T-cell (primary cell): ENCODE measurements around the gene MSL3. TPM values are rescaled to one million over a fixed set of nuclear protein-coding genes. Genes with fewer than 3 reads are reported as not detected.
A peak's percentile ranks its signal among the peaks of the same experiment; 100 is the strongest.

Experiments
- ATAC-seq, 4 experiments: fragments of 200-7000 bp in 3 of 4; fragments of 150-1000 bp in 1 of 4; cut with Tn5 transposase; replicated peaks in 1 of 4; 1 replicate in 3 of 4; 2 replicates in 1 of 4; pipeline ENCODE4 v1.10.0; 2021; ENCODE audit warnings: moderate library complexity in 3 of 4, mild to moderate bottlenecking in 2 of 4, moderate number of reproducible peaks in 1 of 4
- CTCF ChIA-PET, 2 donors: fragments of 300-600 bp; sonication (Branson Sonifier 250); formaldehyde crosslinking; loops; one replicate each; lab custom pipeline; 2022; ENCODE audit warnings: antibody characterized with exemption in 2 of 2; lab: Charles Lee
- POLR2A ChIA-PET, 2 donors: fragments of 300-600 bp; sonication (Branson Sonifier 250); formaldehyde crosslinking; loops; one replicate each; lab custom pipeline; 2022; ENCODE audit warnings: antibody characterized with exemption in 2 of 2; lab: Charles Lee
- DNase-seq, 35 experiments: peaks; one replicate each; pipeline versions ENCODE4 v3.0.0 to v3.0.0-alpha.2; 2013 to 2023
- H3K27ac ChIP-seq: one replicate; pipeline ENCODE4 v1.5.1; 2013; ENCODE audit warnings: low read length
- H3K27me3 ChIP-seq, 2 experiments: replicated peaks in 1 of 2; 1 replicate in 1 of 2; 2 replicates in 1 of 2; pipeline versions ENCODE4 v1.6.1 to v1.7.0; 2013; ENCODE audit warnings: low read length in 1 of 2, mixed read lengths in 1 of 2; ENCODE audit not compliant: control insufficient read depth in 2 of 2, insufficient read depth in 2 of 2; ENCODE audit errors: extremely low read depth in 1 of 2
- H3K36me3 ChIP-seq, 2 donors: 1 replicate in 1 of 2; 2 replicates in 1 of 2; pipeline versions ENCODE4 v1.6.1 to v1.7.0; 2013; ENCODE audit warnings: low read length in 1 of 2; ENCODE audit not compliant: control insufficient read depth in 2 of 2, insufficient read depth in 1 of 2; ENCODE audit errors: extremely low read depth in 1 of 2
- H3K4me1 ChIP-seq, 2 experiments: 1 replicate in 1 of 2; 2 replicates in 1 of 2; pipeline versions ENCODE4 v1.6.1 to v1.7.0; 2013; ENCODE audit warnings: low read length in 2 of 2, mixed read lengths in 1 of 2; ENCODE audit not compliant: insufficient read depth in 2 of 2, control insufficient read depth in 1 of 2; ENCODE audit errors: extremely low read depth in 1 of 2
- H3K4me3 ChIP-seq, 2 donors: 1 replicate in 1 of 2; 2 replicates in 1 of 2; pipeline versions ENCODE4 v1.5.1 to v1.7.0; 2013; ENCODE audit warnings: mild to moderate bottlenecking in 2 of 2, low read length in 1 of 2, moderate library complexity in 1 of 2; ENCODE audit not compliant: control insufficient read depth in 1 of 2; ENCODE audit errors: extremely low read depth in 1 of 2
- H3K9me3 ChIP-seq: 2 replicates; pipeline ENCODE4 v1.7.0; 2013
- H3K27ac Mint-ChIP-seq, 2 donors: one replicate each; pipeline ENCODE4 v1.8.0; 2020 to 2021; ENCODE audit warnings: mild to moderate bottlenecking in 2 of 2, mixed read lengths in 2 of 2
- H3K27me3 Mint-ChIP-seq, 2 donors: one replicate each; pipeline ENCODE4 v1.8.0; 2021 to 2022; ENCODE audit warnings: mixed read lengths in 2 of 2
- H3K36me3 Mint-ChIP-seq: one replicate; pipeline ENCODE4 v1.8.0; 2021; ENCODE audit warnings: mixed read lengths
- H3K4me1 Mint-ChIP-seq, 3 donors: one replicate each; pipeline ENCODE4 v1.8.0; 2020 to 2022; ENCODE audit warnings: mixed read lengths in 3 of 3, mild to moderate bottlenecking in 1 of 3
- H3K4me3 Mint-ChIP-seq, 3 donors: one replicate each; pipeline ENCODE4 v1.8.0; 2020 to 2022; ENCODE audit warnings: mild to moderate bottlenecking in 3 of 3, mixed read lengths in 3 of 3, moderate library complexity in 3 of 3
- H3K9me3 Mint-ChIP-seq, 3 donors: one replicate each; pipeline ENCODE4 v1.8.0; 2020 to 2022; ENCODE audit warnings: mixed read lengths in 3 of 3
- WGBS: methylation state at CpG from one replicate; pipeline ENCODE4 v1.1.5; 2013; ENCODE audit warnings: missing lambda C conversion rate; ENCODE audit not compliant: insufficient coverage; 5-methylcytosine and 5-hydroxymethylcytosine counted together
- total RNA-seq, 35 experiments: library from RNA in 6 of 35; stranded (reverse) in 6 of 35; fragments of 120-200 nt in 1 of 35; gene quantifications; one replicate each; pipeline versions ENCODE4 v1.2.1 to v1.2.4 and lab custom pipeline; 2013 to 2026

The MSL3 gene
- total RNA-seq, 5 donors from 2014 or later (not counting 1 experiment from before 2014, with no cell fraction given): 109 to 140 (median 133) TPM

GRCh38 chrX:11765449-11765848, 7.4 kb downstream of the MSL3 start:
- peak in 3 of 4 experiments; percentile 20 to 41 (median 29) for ATAC-seq

GRCh38 chrX:11766487-11766886, 8.4 kb downstream of the MSL3 start:
- CTCF ChIA-PET: interaction anchor here (0.7 to 1.5 kb wide), 6 partner anchors 9 to 235 kb away, joined by 3 to 7 read pairs (median 5); partner anchors contain the start of gene MSL3 (in 1 of the 2)
- POLR2A ChIA-PET: no interaction called here

More at GRCh38 chrX:11765449-11765848, 7.4 kb downstream of the MSL3 start:
- ChIA-PET POLR2A (interaction anchor here in 1 of 2 donors (0.8 kb wide), 1 partner anchor 60 kb away, joined by 4 read pairs; no protein-coding TSS in a partner anchor), CTCF (no interaction called here)
- Histone ChIP-seq H3K27me3 (no peaks in the 10 kb centered on the region), H3K36me3 (peaks cover 0 to 67% of the 10 kb centered on the region in 2 donors), H3K9me3 (no peaks in the 10 kb centered on the region), H3K27ac (peak overlapping the region; percentile 40), H3K4me3 (peak overlapping the region in 1 of 2 donors; percentile 27), H3K4me1 (peaks cover 23 to 56% of the 10 kb centered on the region in 2 experiments)
- no peaks in the 10 kb centered on the region for H3K9me3 Mint-ChIP-seq
- peak overlapping the region; percentile 80 to 95 (median 82) for H3K4me3 Mint-ChIP-seq
- peaks cover 54% of the 10 kb centered on the region for H3K36me3 Mint-ChIP-seq
- H3K27me3 Mint-ChIP-seq: no peaks in the 10 kb centered on the region
- DNase-seq: no peak
- H3K27ac Mint-ChIP-seq: peak overlapping the region; percentile 95 to 97
- H3K4me1 Mint-ChIP-seq: peaks cover 72 to 80% (median 77%) of the 10 kb centered on the region in 3 donors
- WGBS: 32% methylated on average over 6 of the region's 16 CpGs

GRCh38 chrX:11768039-11768438, 10.0 kb downstream of the MSL3 start:
- Mint-ChIP-seq H3K27ac (peak overlapping the region; percentile 79 to 85), H3K27me3 (no peaks in the 10 kb centered on the region), H3K4me3 (no peak overlapping the region), H3K9me3 (no peaks in the 10 kb centered on the region), H3K4me1 (peaks cover 54 to 62% (median 62%) of the 10 kb centered on the region in 3 donors), H3K36me3 (peaks cover 36% of the 10 kb centered on the region)
- Histone ChIP-seq H3K4me1 (peaks cover 16 to 55% of the 10 kb centered on the region in 2 experiments), H3K9me3 (no peaks in the 10 kb centered on the region), H3K27me3 (no peaks in the 10 kb centered on the region), H3K36me3 (peaks cover 0 to 61% of the 10 kb centered on the region in 2 donors), H3K4me3 (no peak overlapping the region), H3K27ac (no peak overlapping the region)
- no peak for ATAC-seq
- CTCF ChIA-PET: interaction anchor here (0.5 to 1.8 kb wide), 5 partner anchors 9 to 233 kb away, joined by 3 to 7 read pairs (median 4); partner anchors contain the start of gene MSL3 (in 2 of the 2)
- no CpG with 5 or more reads among the region's 3 CpGs for WGBS
- POLR2A ChIA-PET: interaction anchor here in 1 of 2 donors (0.7 kb wide), 1 partner anchor 9 kb away, joined by 4 read pairs; no protein-coding TSS in a partner anchor
- no peak for DNase-seq

More at GRCh38 chrX:11766487-11766886, 8.4 kb downstream of the MSL3 start:
- peaks cover 23 to 58% of the 10 kb centered on the region in 2 experiments for H3K4me1 ChIP-seq
- ATAC-seq (peak; percentile 44 to 57 (median 48)), DNase-seq (peak in 14 of 35 experiments; percentile 16 to 37 (median 29))
- Mint-ChIP-seq H3K4me3 (peak overlapping the region; percentile 80 to 95 (median 82)), H3K27me3 (no peaks in the 10 kb centered on the region), H3K4me1 (peaks cover 70 to 75% (median 74%) of the 10 kb centered on the region in 3 donors), H3K27ac (peak overlapping the region; percentile 95 to 97), H3K9me3 (no peaks in the 10 kb centered on the region), H3K36me3 (peaks cover 47% of the 10 kb centered on the region)
- peaks cover 0 to 64% of the 10 kb centered on the region in 2 donors for H3K36me3 ChIP-seq
- peak overlapping the region; percentile 40 for H3K27ac ChIP-seq
- no peaks in the 10 kb centered on the region for H3K9me3 ChIP-seq
- H3K4me3 ChIP-seq: no peak overlapping the region
- H3K27me3 ChIP-seq: no peaks in the 10 kb centered on the region
- WGBS: no CpG with 5 or more reads among the region's 9 CpGs

- H3K27me3 Mint-ChIP-seq: no peaks in the 10 kb centered on the region
- no peak overlapping the region for H3K4me3 Mint-ChIP-seq
- Histone ChIP-seq H3K27ac (peak overlapping the region; percentile 18), H3K9me3 (no peaks in the 10 kb centered on the region), H3K36me3 (peaks cover 0 to 47% of the 10 kb centered on the region in 2 donors), H3K4me1 (peaks cover 7 to 35% of the 10 kb centered on the region in 2 experiments), H3K4me3 (no peak overlapping the region), H3K27me3 (no peaks in the 10 kb centered on the region)
- peak overlapping the region; percentile 71 to 80 for H3K27ac Mint-ChIP-seq
- no CpG with 5 or more reads among the region's 12 CpGs for WGBS
- CTCF ChIA-PET: interaction anchor here (1.1 to 2.4 kb wide), 4 partner anchors 42 to 239 kb away, joined by 3 to 8 read pairs (median 4); no protein-coding TSS in a partner anchor
- H3K36me3 Mint-ChIP-seq: peaks cover 27% of the 10 kb centered on the region
- no peaks in the 10 kb centered on the region for H3K9me3 Mint-ChIP-seq
- DNase-seq (peak in 32 of 35 experiments; percentile 24 to 81 (median 45)), ATAC-seq (peak; percentile 61 to 74 (median 68))
- POLR2A ChIA-PET: no interaction called here
- peaks cover 31 to 50% (median 46%) of the 10 kb centered on the region in 3 donors for H3K4me1 Mint-ChIP-seq
Measured at GRCh38 chrX:11770320-11770719, 12.3 kb downstream of the MSL3 start.

- peaks cover 0 to 3% of the 10 kb centered on the region in 2 donors for H3K27me3 Mint-ChIP-seq
- H3K36me3 Mint-ChIP-seq: peaks cover 33% of the 10 kb centered on the region
- WGBS: 100% methylated on average over 1 of the region's 4 CpGs
- H3K9me3 Mint-ChIP-seq: no peaks in the 10 kb centered on the region
- ChIA-PET POLR2A (no interaction called here), CTCF (no interaction called here)
- no peak overlapping the region for H3K27ac Mint-ChIP-seq
- H3K4me1 ChIP-seq: no peaks in the 10 kb centered on the region
- no peak overlapping the region for H3K4me3 Mint-ChIP-seq
- H3K27me3 ChIP-seq: no peaks in the 10 kb centered on the region
- peaks cover 5 to 9% (median 8%) of the 10 kb centered on the region in 3 donors for H3K4me1 Mint-ChIP-seq
- peaks cover 0 to 15% of the 10 kb centered on the region in 2 donors for H3K36me3 ChIP-seq
- no peak for ATAC-seq
- no peak overlapping the region for H3K27ac ChIP-seq
- H3K9me3 ChIP-seq: no peaks in the 10 kb centered on the region
- no peak overlapping the region for H3K4me3 ChIP-seq
- no peak for DNase-seq
Measured at GRCh38 chrX:11778230-11778629, 20.2 kb downstream of the MSL3 start.

- no peak for ATAC-seq
- H3K4me1 Mint-ChIP-seq: peaks cover 0 to under 1% (median 0%) of the 10 kb centered on the region in 3 donors
- Histone ChIP-seq H3K27me3 (no peaks in the 10 kb centered on the region), H3K36me3 (peaks cover 0 to 1% of the 10 kb centered on the region in 2 donors), H3K4me3 (no peak overlapping the region), H3K27ac (no peak overlapping the region), H3K9me3 (no peaks in the 10 kb centered on the region), H3K4me1 (no peaks in the 10 kb centered on the region)
- H3K27ac Mint-ChIP-seq: no peak overlapping the region
- CTCF ChIA-PET: no interaction called here
- DNase-seq: no peak
- H3K27me3 Mint-ChIP-seq: no peaks in the 10 kb centered on the region
- no peaks in the 10 kb centered on the region for H3K9me3 Mint-ChIP-seq
- POLR2A ChIA-PET: no interaction called here
- H3K4me3 Mint-ChIP-seq: no peak overlapping the region
- WGBS: no CpG with 5 or more reads among the region's 2 CpGs
- peaks cover 20% of the 10 kb centered on the region for H3K36me3 Mint-ChIP-seq
Measured at GRCh38 chrX:11781133-11781532, 23.1 kb downstream of the MSL3 start.
